Activated CD4-positive, alpha-beta T cell treated with anti-CD3 and anti-CD28 coated beads, Interleukin-2, amount 50 U/mL, for 4 hours (primary cell): ENCODE results near the gene SELENBP1.

Experiments used
- DNase-seq, 2 experiments: peaks; one replicate each; pipeline ENCODE4 v3.0.0-alpha.2; 2020

Gene SELENBP1

GRCh38 chr1:151342021-151342420 is 30.5 kb downstream of the SELENBP1 start:
- no peak for DNase-seq

DNA sequence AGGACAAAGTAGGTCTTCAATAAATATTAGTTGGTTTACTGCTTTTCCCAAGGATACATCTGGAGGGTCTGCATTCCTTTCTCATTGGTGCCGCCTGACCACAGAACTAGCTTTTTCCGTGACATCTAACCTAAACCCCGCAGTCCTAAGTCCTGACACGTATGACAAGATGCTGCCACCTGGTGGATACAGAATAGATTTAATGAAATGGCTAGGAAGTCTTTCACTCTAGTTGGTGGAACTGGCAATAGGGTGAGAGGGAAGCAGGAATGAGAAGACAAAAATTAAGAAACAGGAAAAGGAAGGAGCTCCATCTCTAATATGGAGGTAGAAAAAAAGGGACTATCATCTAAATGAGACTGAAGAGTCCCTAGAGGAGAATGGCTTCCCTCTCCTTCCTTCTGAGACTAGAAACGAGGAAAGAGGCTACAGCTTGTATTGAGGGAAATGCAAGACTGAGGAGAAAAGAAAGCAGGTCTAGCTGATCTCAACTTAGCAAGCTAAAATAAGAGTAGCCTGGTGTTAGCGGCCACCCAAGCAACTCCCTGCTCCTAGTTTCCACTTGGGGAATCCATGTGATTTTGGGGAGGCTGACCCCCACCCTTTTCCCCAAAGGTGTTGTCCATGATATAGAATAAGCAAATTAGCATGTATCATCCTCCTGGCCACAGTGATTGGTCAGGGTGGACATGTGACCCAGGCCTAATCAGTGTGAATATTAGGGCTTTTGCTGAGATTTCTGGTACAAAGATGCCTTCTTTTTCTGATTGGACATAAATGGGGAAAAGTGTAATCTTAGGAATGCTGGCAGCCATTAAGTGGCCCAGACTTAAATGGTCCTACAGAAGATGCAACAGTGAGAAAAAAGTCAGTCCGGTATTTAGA is 31.4 kb downstream of the SELENBP1 start:
- peak; percentile 16 to 24 for DNase-seq

DNA sequence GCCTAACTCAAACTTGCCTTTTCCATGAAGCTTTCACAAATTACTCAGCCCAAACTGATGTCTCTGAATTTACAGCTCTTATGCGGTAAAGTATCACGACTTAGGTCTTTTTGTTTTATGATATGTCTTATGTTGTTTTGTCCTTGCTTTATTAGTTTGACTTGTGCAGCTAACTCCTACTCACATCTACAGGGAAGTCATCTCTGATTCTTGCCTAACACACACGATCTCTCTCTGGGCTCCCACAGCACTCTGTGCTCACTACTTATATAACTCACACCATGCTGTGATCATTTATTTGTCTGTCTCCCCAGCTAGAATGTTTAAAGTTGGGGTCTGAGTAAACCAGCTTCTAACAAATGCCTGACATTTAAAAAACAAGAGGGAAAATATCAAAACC is 35.9 kb downstream of the SELENBP1 start:
- DNase-seq: no peak

GRCh38 chr1:151334822-151335221 is 37.7 kb downstream of the SELENBP1 start:
- no peak for DNase-seq

DNA sequence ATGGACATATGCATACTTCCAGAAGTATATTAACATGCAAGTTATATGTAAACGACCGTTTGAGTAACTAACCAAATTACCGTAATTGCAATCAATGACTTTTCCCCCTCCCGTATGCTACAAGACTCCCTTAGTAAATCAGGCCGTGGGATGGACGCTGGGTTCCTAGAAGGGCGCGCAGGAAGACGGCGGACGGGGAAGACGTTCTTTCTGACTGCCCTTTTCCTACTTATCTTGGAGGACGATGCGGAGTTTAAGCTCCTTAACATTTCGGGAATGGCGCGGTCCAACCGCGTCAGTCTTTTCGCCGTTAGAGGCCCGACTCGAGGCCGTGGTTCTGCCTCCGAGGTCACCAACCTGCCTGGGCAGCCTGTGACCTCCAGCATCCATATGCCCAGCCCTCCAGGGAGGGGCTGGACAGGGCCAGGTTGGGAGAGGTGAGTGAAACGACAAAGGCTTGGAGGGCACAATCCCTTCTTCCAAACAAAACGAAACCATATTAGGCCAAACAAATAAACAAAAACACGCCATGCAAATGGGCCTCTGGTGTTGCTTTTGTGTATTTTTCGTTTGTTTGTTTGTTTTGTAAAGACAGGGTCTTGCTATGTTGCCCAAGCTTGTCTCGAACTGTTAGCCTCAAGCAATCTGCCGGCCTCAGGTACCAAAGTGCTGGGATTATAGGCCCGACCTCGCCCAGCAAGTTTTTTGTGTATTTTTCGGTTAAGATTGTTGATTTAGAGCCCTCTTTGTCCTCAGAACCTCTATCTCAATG is 44.4 kb downstream of the SELENBP1 start:
- DNase-seq: no peak

GRCh38 chr1:151327223-151327902 is 45.1 kb downstream of the SELENBP1 start, which contains the start of gene PI4KB:
Gene PI4KB, minus strand, starts transcription at chr1:151327416. Its CDS starts 10,935 bp downstream, at chr1:151316481.
- DNase-seq: peak; percentile 88

GRCh38 chr1:151326619-151327222 is 45.8 kb downstream of the SELENBP1 start:
- DNase-seq: peak; percentile 52 to 57

GRCh38 chr1:151325646-151326429 is 46.7 kb downstream of the SELENBP1 start:
- no peak for DNase-seq

DNA sequence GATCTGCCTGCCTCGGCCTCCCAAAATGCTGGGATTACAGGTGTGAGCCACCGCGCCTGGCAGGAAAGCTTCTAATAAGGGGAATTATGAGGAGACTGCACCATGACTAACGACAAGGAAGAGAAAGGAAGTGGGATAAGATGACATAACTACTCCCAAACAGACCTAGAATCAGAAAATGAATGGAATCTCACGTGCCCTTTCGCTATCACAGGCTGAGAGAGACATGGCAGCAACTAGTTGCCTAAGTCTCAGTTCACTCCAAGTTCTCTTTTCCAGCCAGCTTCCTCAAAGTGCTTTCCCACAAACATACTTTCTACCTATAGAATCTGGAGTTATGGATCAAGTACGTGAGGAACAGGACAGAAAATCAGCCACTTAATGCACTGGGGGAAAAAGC is 47.3 kb downstream of the SELENBP1 start:
- no peak for DNase-seq

- no peak for DNase-seq
Observed at GRCh38 chr1:151324390-151324930, 48.0 kb downstream of the SELENBP1 start.

DNA sequence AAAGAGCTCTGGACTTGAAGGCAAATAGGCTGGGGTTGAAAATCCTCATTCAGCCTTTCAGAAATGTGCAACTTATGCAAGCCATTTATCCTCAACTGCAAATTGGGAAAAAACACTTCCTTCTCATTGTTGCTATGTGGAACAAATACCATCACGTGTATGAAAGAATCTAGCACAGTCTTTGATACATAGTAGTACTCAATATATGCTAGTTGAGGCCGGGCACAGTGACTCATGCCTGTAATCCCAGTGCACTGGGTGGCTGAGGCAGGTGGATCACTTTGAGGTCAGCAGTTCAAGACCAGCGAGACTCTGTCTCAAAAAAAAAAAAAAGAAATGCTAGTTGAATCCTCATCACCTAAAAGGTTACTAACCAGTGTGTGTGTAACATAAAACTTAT is 53.5 kb downstream of the SELENBP1 start:
- no peak for DNase-seq

DNA sequence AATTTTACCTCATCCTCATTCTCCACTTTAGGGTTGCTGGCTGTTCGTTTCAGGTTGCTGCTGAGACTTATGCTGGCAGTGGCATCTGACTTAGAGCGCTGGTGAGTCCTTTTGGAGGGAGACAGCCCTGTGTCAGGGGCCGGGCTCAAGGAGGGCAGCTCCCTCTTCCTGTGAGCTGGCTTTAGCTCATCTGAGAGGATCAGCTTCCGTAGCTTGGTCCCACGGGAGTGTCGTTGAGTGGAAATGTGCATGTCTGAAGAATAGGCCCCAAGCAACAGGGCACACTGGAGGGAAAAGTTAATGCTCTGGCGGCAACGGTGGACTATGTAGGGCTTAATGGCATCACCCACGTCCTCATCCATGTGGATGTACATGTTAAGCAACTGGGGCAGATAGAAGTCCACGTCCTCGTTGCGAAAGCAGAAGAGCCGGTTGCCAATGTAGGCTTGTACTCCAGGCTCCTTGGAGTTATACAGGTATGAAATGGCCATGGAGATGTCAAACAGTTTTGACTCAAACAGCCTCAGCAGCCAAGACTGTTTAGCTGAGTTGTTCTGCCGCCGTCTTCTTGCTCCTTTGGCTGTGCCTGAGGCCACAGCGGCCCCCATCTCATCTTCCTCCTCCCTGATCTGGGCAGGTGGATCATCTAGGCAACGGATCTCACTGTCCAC is 56.8 kb downstream of the SELENBP1 start:
- no peak for DNase-seq
